Stimulated activated memory B cell treated with anti-CD40 and anti-IgM and Interleukin-4, amounts not matched to agents 10 μg/mL and 1 μg/mL and 100 μg/mL, for 72 hours (primary cell): ENCODE results near the gene TLX2.
"Not testable (repeated sequence)": the region's sequence is repeated elsewhere in the genome, so short reads cannot be mapped to it uniquely, and the experiment has no call there.

Experiments
- ATAC-seq: fragments of 150-1000 bp; cut with Tn5 transposase; 2 replicates; pipeline ENCODE4 v1.10.0; 2021
- H3K27ac Mint-ChIP-seq: one replicate; pipeline ENCODE4 v1.8.0; 2022; ENCODE audit warnings: mild to moderate bottlenecking, mixed read lengths
- H3K27me3 Mint-ChIP-seq: one replicate; pipeline ENCODE4 v1.8.0; 2022; ENCODE audit warnings: mixed read lengths
- H3K36me3 Mint-ChIP-seq: one replicate; pipeline ENCODE4 v1.8.0; 2022; ENCODE audit warnings: mixed read lengths
- H3K4me1 Mint-ChIP-seq: one replicate; pipeline ENCODE4 v1.8.0; 2022; ENCODE audit warnings: mixed read lengths
- H3K4me3 Mint-ChIP-seq: one replicate; pipeline ENCODE4 v1.8.0; 2022; ENCODE audit warnings: mild to moderate bottlenecking, moderate library complexity, mixed read lengths
- H3K9me3 Mint-ChIP-seq: one replicate; pipeline ENCODE4 v1.8.0; 2022; ENCODE audit warnings: mixed read lengths

TLX2 gene

DNA sequence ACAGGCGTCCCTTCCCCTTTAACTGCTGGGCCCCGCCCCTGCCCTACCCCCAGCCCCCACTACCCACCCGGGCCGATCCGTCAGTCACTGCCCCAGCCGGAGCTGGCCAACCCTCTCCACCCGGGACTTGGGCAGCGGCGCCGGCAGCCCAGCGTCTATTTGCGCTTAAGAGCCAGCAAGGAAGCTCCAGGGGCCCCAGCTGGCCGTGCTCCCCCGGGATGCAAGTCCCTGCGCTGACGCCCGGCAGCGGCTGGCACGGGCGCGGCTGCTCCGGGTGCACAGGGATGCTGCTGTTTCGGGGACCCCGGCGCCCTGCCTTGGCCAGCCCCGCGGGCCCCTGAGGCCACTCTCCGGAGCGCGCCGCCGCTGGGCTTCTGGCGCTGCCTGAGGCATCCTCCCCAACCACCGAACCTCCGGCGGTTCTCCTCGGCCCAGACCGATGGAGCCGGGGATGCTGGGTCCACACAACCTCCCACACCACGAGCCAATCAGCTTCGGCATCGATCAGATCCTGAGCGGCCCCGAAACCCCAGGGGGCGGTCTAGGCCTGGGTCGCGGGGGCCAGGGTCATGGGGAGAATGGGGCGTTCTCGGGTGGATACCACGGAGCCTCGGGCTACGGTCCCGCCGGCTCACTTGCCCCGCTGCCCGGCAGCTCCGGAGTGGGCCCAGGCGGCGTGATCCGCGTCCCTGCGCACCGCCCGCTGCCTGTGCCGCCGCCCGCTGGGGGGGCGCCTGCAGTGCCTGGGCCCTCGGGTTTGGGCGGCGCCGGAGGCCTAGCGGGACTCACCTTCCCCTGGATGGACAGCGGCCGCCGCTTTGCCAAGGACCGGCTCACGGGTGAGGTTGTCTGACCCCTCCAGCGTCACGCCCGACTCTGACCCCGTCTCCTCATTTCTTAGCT lies at the start of gene TLX2:
Gene TLX2 (plus strand): TSS at position 83 of the 903 bp plus-strand sequence. CDS start 357 bp downstream, at position 440.
- Mint-ChIP-seq H3K36me3 (no peaks in the 10 kb centered on the region), H3K27ac (peak within 1 kb of the TSS; percentile 27)
- peak; percentile 20 for ATAC-seq

GRCh38 chr2:74470742-74471141 lies 43.5 kb upstream of the TLX2 start:
- not testable (repeated sequence) for H3K9me3 Mint-ChIP-seq, H3K27me3 Mint-ChIP-seq, ATAC-seq
- peak overlapping the region; percentile 78 for H3K27ac Mint-ChIP-seq
- H3K36me3 Mint-ChIP-seq, result peaks cover 26% of the 10 kb centered on the region
- peaks cover 25% of the 10 kb centered on the region for H3K4me1 Mint-ChIP-seq
- peak overlapping the region; percentile 63 for H3K4me3 Mint-ChIP-seq

More for the DNA sequence above, at the start of gene TLX2:
- Mint-ChIP-seq H3K9me3 (no peaks in the 10 kb centered on the region), H3K4me1 (peaks cover 20% of the 10 kb centered on the region), H3K4me3 (peak within 1 kb of the TSS; percentile 74), H3K27me3 (peaks cover 73% of the 10 kb centered on the region)

- peaks cover 26% of the 10 kb centered on the region for H3K36me3 Mint-ChIP-seq
- no peak for ATAC-seq
- no peaks in the 10 kb centered on the region for H3K27me3 Mint-ChIP-seq
- H3K4me3 Mint-ChIP-seq, result peak overlapping the region; percentile 98
- H3K9me3 Mint-ChIP-seq, result no peaks in the 10 kb centered on the region
- H3K4me1 Mint-ChIP-seq, result peaks cover 24% of the 10 kb centered on the region
- peak overlapping the region; percentile 96 for H3K27ac Mint-ChIP-seq
These were observed 42.8 kb upstream of the TLX2 start for GRCh38 chr2:74471332-74472065.

- Mint-ChIP-seq H3K9me3 (no peaks in the 10 kb centered on the region), H3K36me3 (peaks cover 27% of the 10 kb centered on the region), H3K27ac (peak within 1 kb of the TSS; percentile 96), H3K4me1 (peaks cover 24% of the 10 kb centered on the region), H3K4me3 (peak within 1 kb of the TSS; percentile 98), H3K27me3 (no peaks in the 10 kb centered on the region)
- peak; percentile 98 for ATAC-seq
These were observed 41.9 kb upstream of the TLX2 start, which contains the start of gene MRPL53 for GRCh38 chr2:74472086-74472944. Gene MRPL53 (minus strand): TSS chr2:74472680. CDS start chr2:74472660, 20 bp downstream.

GRCh38 chr2:74472945-74473258 lies 41.3 kb upstream of the TLX2 start:
- Mint-ChIP-seq H3K4me1 (peaks cover 24% of the 10 kb centered on the region), H3K4me3 (peak overlapping the region; percentile 98), H3K27ac (peak overlapping the region; percentile 96), H3K36me3 (peaks cover 32% of the 10 kb centered on the region), H3K27me3 (no peaks in the 10 kb centered on the region), H3K9me3 (no peaks in the 10 kb centered on the region)
- no peak for ATAC-seq

DNA sequence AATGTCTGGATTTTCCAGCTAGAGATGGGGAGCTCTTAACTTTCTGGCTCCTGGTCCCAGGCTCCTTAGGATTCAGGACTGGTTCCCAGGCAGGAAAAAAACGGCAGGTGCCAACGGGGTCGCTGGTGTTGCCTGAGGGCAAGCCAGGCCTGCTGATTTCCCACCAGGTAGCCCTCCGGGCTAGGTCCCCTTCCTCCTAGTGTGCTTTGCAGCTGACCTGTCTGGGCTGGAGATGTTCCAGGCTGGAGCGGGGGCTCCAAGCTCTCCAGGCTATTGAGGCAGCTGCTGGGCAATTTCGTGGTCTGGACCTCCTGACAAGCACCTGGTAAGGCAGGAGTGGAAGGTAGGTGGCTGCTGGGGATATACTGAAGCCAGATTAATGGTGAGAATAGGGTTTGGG lies 39.8 kb upstream of the TLX2 start:
- no peak for ATAC-seq
- no peaks in the 10 kb centered on the region for H3K9me3 Mint-ChIP-seq
- H3K4me1 Mint-ChIP-seq, result peaks cover 29% of the 10 kb centered on the region
- H3K27ac Mint-ChIP-seq, result no peak overlapping the region
- H3K36me3 Mint-ChIP-seq, result peaks cover 38% of the 10 kb centered on the region
- no peaks in the 10 kb centered on the region for H3K27me3 Mint-ChIP-seq
- no peak overlapping the region for H3K4me3 Mint-ChIP-seq

GRCh38 chr2:74474899-74475298 lies 39.4 kb upstream of the TLX2 start:
- Mint-ChIP-seq H3K4me1 (peaks cover 28% of the 10 kb centered on the region), H3K27me3 (no peaks in the 10 kb centered on the region), H3K36me3 (peaks cover 37% of the 10 kb centered on the region), H3K27ac (no peak overlapping the region), H3K4me3 (no peak overlapping the region), H3K9me3 (no peaks in the 10 kb centered on the region)
- no peak for ATAC-seq

GRCh38 chr2:74481431-74481830 lies 32.8 kb upstream of the TLX2 start:
- Mint-ChIP-seq H3K27ac (peak overlapping the region; percentile 97), H3K9me3 (no peaks in the 10 kb centered on the region), H3K27me3 (no peaks in the 10 kb centered on the region), H3K36me3 (peaks cover 31% of the 10 kb centered on the region), H3K4me1 (peaks cover 35% of the 10 kb centered on the region), H3K4me3 (peak overlapping the region; percentile 100)
- ATAC-seq, result no peak

- Mint-ChIP-seq H3K4me3 (peak overlapping the region; percentile 100), H3K36me3 (peaks cover 38% of the 10 kb centered on the region), H3K4me1 (peaks cover 35% of the 10 kb centered on the region), H3K27me3 (no peaks in the 10 kb centered on the region), H3K9me3 (no peaks in the 10 kb centered on the region), H3K27ac (peak overlapping the region; percentile 97)
- ATAC-seq, result peak; percentile 79
These were observed 32.1 kb upstream of the TLX2 start for GRCh38 chr2:74481961-74482800.

- H3K36me3 Mint-ChIP-seq, result peaks cover 32% of the 10 kb centered on the region
- no peaks in the 10 kb centered on the region for H3K9me3 Mint-ChIP-seq
- H3K4me3 Mint-ChIP-seq, result peak within 1 kb of the TSS; percentile 100
- peak within 1 kb of the TSS; percentile 97 for H3K27ac Mint-ChIP-seq
- peak; percentile 97 for ATAC-seq
- no peaks in the 10 kb centered on the region for H3K27me3 Mint-ChIP-seq
- H3K4me1 Mint-ChIP-seq, result peaks cover 35% of the 10 kb centered on the region
These were observed 31.2 kb upstream of the TLX2 start, which contains the start of the genes CCDC142 and TTC31 for GRCh38 chr2:74482801-74483674. Gene CCDC142 (minus strand): TSS chr2:74482998. CDS start chr2:74482837, 161 bp downstream. Gene TTC31 (plus strand): TSS chr2:74483081. CDS start chr2:74483096, 15 bp downstream.

DNA sequence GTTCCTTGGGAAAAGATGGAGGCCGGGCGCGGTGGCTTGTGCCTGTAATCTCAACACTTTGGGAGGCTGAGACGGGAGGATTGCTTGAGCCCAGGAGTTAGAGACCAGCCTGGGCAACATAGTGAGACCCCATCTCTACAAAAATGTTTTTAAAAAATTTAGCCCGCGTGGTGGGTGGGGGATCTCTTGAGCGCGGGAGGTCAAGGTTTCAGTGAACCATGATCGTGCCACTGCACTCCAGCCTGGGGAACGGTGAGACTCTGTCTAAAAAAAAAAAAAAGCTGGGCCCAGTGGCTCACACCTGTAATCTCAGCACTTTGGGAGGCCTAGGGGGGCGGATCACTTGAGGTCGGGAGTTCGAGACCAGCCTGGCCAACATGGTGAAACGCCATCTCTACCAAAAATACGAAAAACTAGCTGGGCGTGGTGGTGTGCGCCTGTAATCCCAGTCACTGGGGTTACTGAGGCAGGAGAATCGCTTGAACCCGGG lies 30.5 kb upstream of the TLX2 start:
- H3K9me3 Mint-ChIP-seq, H3K27me3 Mint-ChIP-seq, ATAC-seq: not testable (repeated sequence)
- Mint-ChIP-seq H3K27ac (peak overlapping the region; percentile 97), H3K4me1 (peaks cover 35% of the 10 kb centered on the region), H3K4me3 (peak overlapping the region; percentile 100), H3K36me3 (peaks cover 32% of the 10 kb centered on the region)

GRCh38 chr2:74486141-74486540 lies 28.1 kb upstream of the TLX2 start:
- Mint-ChIP-seq H3K9me3 (no peaks in the 10 kb centered on the region), H3K27ac (no peak overlapping the region), H3K4me1 (peaks cover 19% of the 10 kb centered on the region), H3K36me3 (peaks cover 35% of the 10 kb centered on the region), H3K4me3 (no peak overlapping the region), H3K27me3 (no peaks in the 10 kb centered on the region)
- no peak for ATAC-seq
